HG02678 (cell line): Measurements from ENCODE around the gene NAT14.
"Not testable (repeated sequence)": the region's sequence is repeated elsewhere in the genome, so short reads cannot be mapped to it uniquely, and the experiment has no call there.

ENCODE experiments used
- ATAC-seq: cut with Tn5 transposase; IDR thresholded peaks from one replicate; pipeline ENCODE4 v1.9.1; 2021; ENCODE audit warnings: mild to moderate bottlenecking, moderate library complexity; ENCODE audit not compliant: unreplicated experiment

Gene NAT14

GRCh38 chr19:55485439-55486011, 537 bp downstream of the NAT14 start:
- ATAC-seq, result no peak

- ATAC-seq, result no peak
Measured at GRCh38 chr19:55486043-55486970, 1.3 kb downstream of the NAT14 start.

- ATAC-seq, result no peak
Measured at GRCh38 chr19:55486971-55487923, 2.3 kb downstream of the NAT14 start.

- no peak for ATAC-seq
Measured at GRCh38 chr19:55487924-55488687, 3.1 kb downstream of the NAT14 start, which contains the start of gene SSC5D. Gene SSC5D (plus strand): TSS chr19:55488436. CDS start chr19:55488590, 154 bp downstream.

GRCh38 chr19:55488986-55489710, 4.2 kb downstream of the NAT14 start:
- no peak for ATAC-seq

GRCh38 chr19:55489711-55490477, 4.9 kb downstream of the NAT14 start:
- no peak for ATAC-seq

- ATAC-seq, result no peak
Measured at GRCh38 chr19:55490478-55491432, 5.8 kb downstream of the NAT14 start.

GRCh38 chr19:55491546-55492360, 6.8 kb downstream of the NAT14 start:
- no peak for ATAC-seq

- no peak for ATAC-seq
Measured at GRCh38 chr19:55492362-55492944, 7.5 kb downstream of the NAT14 start.

- no peak for ATAC-seq
Measured at GRCh38 chr19:55493052-55493644, 8.2 kb downstream of the NAT14 start.

- ATAC-seq, result no peak
Measured at GRCh38 chr19:55493645-55494171, 8.7 kb downstream of the NAT14 start.

GRCh38 chr19:55494172-55494761, 9.3 kb downstream of the NAT14 start:
- no peak for ATAC-seq

- ATAC-seq, result no peak
Measured at GRCh38 chr19:55495646-55496349, 10.8 kb downstream of the NAT14 start.

- ATAC-seq, result not testable (repeated sequence)
Measured at GRCh38 chr19:55496820-55497219, 11.8 kb downstream of the NAT14 start.

- no peak for ATAC-seq
Measured at GRCh38 chr19:55497763-55498162, 12.8 kb downstream of the NAT14 start.
